Hematopoietic multipotent progenitor cell treated with erythropoietin and hydrocortisone succinate and interleukin-3 and kit ligand, for 4 days (in vitro differentiated cells): Measurements from ENCODE around the gene CMTM1.
A peak's percentile ranks its signal among the peaks of the same experiment; 100 is the strongest.

ENCODE experiments used
- DNase-seq: peaks from one replicate; pipeline ENCODE4 v3.0.0-alpha.2; 2015

CMTM1 gene

GRCh38 chr16:66566051-66566901, at the start of gene CMTM1:
Gene CMTM1, plus strand, starts transcription at chr16:66566439. Its CDS starts 75 bp downstream, at chr16:66566514.
- DNase-seq, result no peak

GRCh38 chr16:66516509-66516807, 49.8 kb upstream of the CMTM1 start:
- no peak for DNase-seq

GRCh38 chr16:66516808-66517585, 49.2 kb upstream of the CMTM1 start:
- peak; percentile 99 for DNase-seq

GRCh38 chr16:66517586-66518263, 48.5 kb upstream of the CMTM1 start:
- DNase-seq, result no peak

GRCh38 chr16:66519482-66520373, 46.5 kb upstream of the CMTM1 start:
- DNase-seq, result no peak

GRCh38 chr16:66520406-66521170, 45.7 kb upstream of the CMTM1 start:
- DNase-seq, result peak; percentile 84

GRCh38 chr16:66521252-66521713, 45.0 kb upstream of the CMTM1 start:
- DNase-seq, result no peak

GRCh38 chr16:66521951-66522771, 44.1 kb upstream of the CMTM1 start:
- peak; percentile 83 for DNase-seq

- no peak for DNase-seq
Observed at GRCh38 chr16:66522816-66523590, 43.2 kb upstream of the CMTM1 start.

- DNase-seq, result peak; percentile 86
Observed at GRCh38 chr16:66523861-66524354, 42.3 kb upstream of the CMTM1 start.

- DNase-seq, result peak; percentile 95
Observed at GRCh38 chr16:66524601-66525164, 41.6 kb upstream of the CMTM1 start.

GRCh38 chr16:66525396-66526180, 40.7 kb upstream of the CMTM1 start:
- peak; percentile 91 for DNase-seq

GRCh38 chr16:66528294-66528693, 37.9 kb upstream of the CMTM1 start:
- DNase-seq, result no peak

- no peak for DNase-seq
Observed at GRCh38 chr16:66529475-66529874, 36.8 kb upstream of the CMTM1 start.

- peak; percentile 38 for DNase-seq
Observed at GRCh38 chr16:66534376-66534799, 31.9 kb upstream of the CMTM1 start.

GRCh38 chr16:66536525-66536924, 29.7 kb upstream of the CMTM1 start:
- DNase-seq, result no peak

GRCh38 chr16:66537236-66537635, 29.0 kb upstream of the CMTM1 start:
- DNase-seq, result no peak

GRCh38 chr16:66538910-66539309, 27.3 kb upstream of the CMTM1 start:
- no peak for DNase-seq
